Measurements from ENCODE around the gene RARRES1. TPM values are rescaled to one million over a fixed set of nuclear protein-coding genes. Genes with fewer than 3 reads are reported as not detected.

RARRES1 gene
- total RNA-seq, 1 experiment from 2014 or later: 1,195 TPM

DNA sequence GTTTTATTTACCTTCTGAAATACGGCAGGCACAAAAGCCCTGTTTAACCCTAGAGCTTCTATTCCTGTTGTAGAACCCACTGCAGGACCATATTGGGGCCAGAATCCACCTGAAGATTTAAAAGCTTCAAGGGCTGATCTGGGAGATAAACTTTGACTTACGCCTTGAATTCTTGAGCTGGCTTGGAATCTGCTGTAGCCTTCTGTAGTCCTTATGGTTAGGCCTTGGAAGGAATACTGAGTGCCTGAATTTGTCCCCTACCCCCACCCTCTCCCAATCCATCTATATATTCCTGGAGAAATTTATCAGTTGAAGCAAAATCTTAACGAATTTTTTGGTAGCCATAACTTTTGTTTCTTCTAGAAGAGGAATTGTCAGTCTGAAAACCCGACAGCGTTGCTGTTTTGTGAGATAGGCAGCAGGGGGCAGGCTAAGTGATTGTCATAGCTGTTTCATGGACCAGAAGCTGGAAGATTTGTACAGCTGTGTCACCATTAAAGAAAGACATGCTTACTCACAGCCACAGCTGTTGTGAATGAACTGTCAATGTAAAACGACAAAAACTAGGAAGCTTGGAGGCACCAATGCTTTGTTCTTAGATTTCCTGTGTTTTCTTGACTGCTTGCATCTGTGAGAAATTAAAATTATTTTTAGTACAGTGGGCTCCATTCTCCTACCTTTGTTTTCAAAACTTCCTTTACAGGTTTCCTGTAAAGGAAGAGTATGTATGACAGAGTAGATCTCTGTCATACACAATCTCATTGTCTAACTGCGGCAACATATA is 72.6 kb downstream of the RARRES1 start:
- intact Hi-C loops (cut with micrococcal nuclease; ENCODE audit: unreplicated experiment): loop anchor here (1.0 to 10.0 kb wide), 2 partner anchors 132 to 595 kb away; no protein-coding TSS in a partner anchor
- H3K4me3 Mint-ChIP-seq (ENCODE audit: low read depth, unreplicated experiment): no peak overlapping the region
- CTCF ChIA-PET: interaction anchor here (0.5 to 1.7 kb wide), 16 partner anchors 9 to 1206 kb away, joined by 3 to 25 read pairs (median 5); partner anchors contain the start of genes GFM1, LXN and MLF1
- no peaks in the 10 kb centered on the region for H3K9me3 Mint-ChIP-seq (ENCODE audit: low read depth, unreplicated experiment)
- no peaks in the 10 kb centered on the region for H3K27me3 Mint-ChIP-seq (ENCODE audit: unreplicated experiment)
- H3K36me3 Mint-ChIP-seq (ENCODE audit: insufficient read depth, unreplicated experiment): peaks cover 28% of the 10 kb centered on the region
- TF ChIP-seq CTCF (IDR thresholded peaks at IDR 0.05; ENCODE audit: unreplicated experiment): peak; percentile 86
- peak; percentile 72 for DNase-seq
- H3K4me1 Mint-ChIP-seq (ENCODE audit: low read depth, unreplicated experiment): peaks cover 25% of the 10 kb centered on the region
- no TSS peak for BruUV-seq (replicated peaks)
- H3K27ac Mint-ChIP-seq (ENCODE audit: unreplicated experiment): no peak overlapping the region

DNA sequence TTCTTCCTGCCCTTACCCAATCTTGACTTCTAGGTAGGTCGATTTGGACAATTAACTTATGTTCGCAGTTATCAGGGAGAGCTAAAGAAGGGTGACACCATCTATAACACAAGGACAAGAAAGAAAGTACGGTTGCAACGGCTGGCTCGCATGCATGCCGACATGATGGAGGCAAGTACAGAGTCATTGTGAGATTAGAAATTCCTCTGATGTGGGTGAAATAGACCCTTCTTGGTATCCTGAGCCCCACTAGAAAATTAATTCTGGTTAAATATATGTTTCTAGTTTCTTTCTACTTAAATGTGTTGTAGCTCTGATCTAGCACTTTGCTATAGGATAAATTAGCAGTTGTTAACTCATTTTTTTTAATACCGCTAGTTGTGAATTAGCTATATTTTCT is 73.4 kb downstream of the RARRES1 start:
- no peak for TF ChIP-seq CTCF (IDR thresholded peaks at IDR 0.05; ENCODE audit: unreplicated experiment)
- no peak overlapping the region for H3K27ac Mint-ChIP-seq (ENCODE audit: unreplicated experiment)

GRCh38 chr3:158652463-158652862 is 79.8 kb downstream of the RARRES1 start:
- CTCF ChIA-PET: interaction anchor here (0.6 to 1.7 kb wide), 2 partner anchors 8 to 275 kb away, joined by 4 to 5 read pairs; partner anchors contain the start of gene GFM1
- no peaks in the 10 kb centered on the region for H3K9me3 Mint-ChIP-seq (ENCODE audit: low read depth, unreplicated experiment)
- no peak overlapping the region for H3K4me3 Mint-ChIP-seq (ENCODE audit: low read depth, unreplicated experiment)
- no peaks in the 10 kb centered on the region for H3K27me3 Mint-ChIP-seq (ENCODE audit: unreplicated experiment)
- no peak for TF ChIP-seq CTCF (IDR thresholded peaks at IDR 0.05; ENCODE audit: unreplicated experiment)
- no TSS peak for BruUV-seq (replicated peaks)
- no peak for DNase-seq
- no peak overlapping the region for H3K27ac Mint-ChIP-seq (ENCODE audit: unreplicated experiment)
- H3K36me3 Mint-ChIP-seq (ENCODE audit: insufficient read depth, unreplicated experiment): peaks cover 50% of the 10 kb centered on the region
- peaks cover 10% of the 10 kb centered on the region for H3K4me1 Mint-ChIP-seq (ENCODE audit: low read depth, unreplicated experiment)
- intact Hi-C loops (cut with micrococcal nuclease; ENCODE audit: unreplicated experiment): loop anchor here (10.0 kb wide), 1 partner anchor 602 kb away; no protein-coding TSS in a partner anchor

More for the DNA sequence above, 73.4 kb downstream of the RARRES1 start:
- Mint-ChIP-seq H3K4me1 (ENCODE audit: low read depth, unreplicated experiment) (peaks cover 25% of the 10 kb centered on the region), H3K9me3 (ENCODE audit: low read depth, unreplicated experiment) (no peaks in the 10 kb centered on the region), H3K27me3 (ENCODE audit: unreplicated experiment) (no peaks in the 10 kb centered on the region), H3K36me3 (ENCODE audit: insufficient read depth, unreplicated experiment) (peaks cover 22% of the 10 kb centered on the region), H3K4me3 (ENCODE audit: low read depth, unreplicated experiment) (no peak overlapping the region)
- no peak for DNase-seq
- no TSS peak for BruUV-seq (replicated peaks)
- intact Hi-C loops (cut with micrococcal nuclease; ENCODE audit: unreplicated experiment): loop anchor here (1.0 to 10.0 kb wide), 2 partner anchors 132 to 596 kb away; no protein-coding TSS in a partner anchor
- CTCF ChIA-PET: interaction anchor here (0.7 to 1.7 kb wide), 9 partner anchors 14 to 1207 kb away, joined by 3 to 25 read pairs (median 7); partner anchors contain the start of genes GFM1 and MLF1

GRCh38 chr3:158651192-158651591 is 81.1 kb downstream of the RARRES1 start:
- no peaks in the 10 kb centered on the region for H3K4me1 Mint-ChIP-seq (ENCODE audit: low read depth, unreplicated experiment)
- CTCF ChIA-PET: no interaction called here
- no peaks in the 10 kb centered on the region for H3K9me3 Mint-ChIP-seq (ENCODE audit: low read depth, unreplicated experiment)
- H3K27ac Mint-ChIP-seq (ENCODE audit: unreplicated experiment): no peak overlapping the region
- BruUV-seq (replicated peaks): no TSS peak
- intact Hi-C loops (cut with micrococcal nuclease; ENCODE audit: unreplicated experiment): loop anchor here (10.0 kb wide), 1 partner anchor 604 kb away; no protein-coding TSS in a partner anchor
- no peak for DNase-seq
- no peak for TF ChIP-seq CTCF (IDR thresholded peaks at IDR 0.05; ENCODE audit: unreplicated experiment)
- H3K4me3 Mint-ChIP-seq (ENCODE audit: low read depth, unreplicated experiment): no peak overlapping the region
- peaks cover 50% of the 10 kb centered on the region for H3K36me3 Mint-ChIP-seq (ENCODE audit: insufficient read depth, unreplicated experiment)
- H3K27me3 Mint-ChIP-seq (ENCODE audit: unreplicated experiment): no peaks in the 10 kb centered on the region

Measured in Calu3 (cell line).